Measurements from ENCODE around the gene RIPK1. TPM values are rescaled to one million over a fixed set of nuclear protein-coding genes. Genes with fewer than 3 reads are reported as not detected.

Gene RIPK1
- total RNA-seq, 1 experiment from 2014 or later: 19.1 TPM

DNA sequence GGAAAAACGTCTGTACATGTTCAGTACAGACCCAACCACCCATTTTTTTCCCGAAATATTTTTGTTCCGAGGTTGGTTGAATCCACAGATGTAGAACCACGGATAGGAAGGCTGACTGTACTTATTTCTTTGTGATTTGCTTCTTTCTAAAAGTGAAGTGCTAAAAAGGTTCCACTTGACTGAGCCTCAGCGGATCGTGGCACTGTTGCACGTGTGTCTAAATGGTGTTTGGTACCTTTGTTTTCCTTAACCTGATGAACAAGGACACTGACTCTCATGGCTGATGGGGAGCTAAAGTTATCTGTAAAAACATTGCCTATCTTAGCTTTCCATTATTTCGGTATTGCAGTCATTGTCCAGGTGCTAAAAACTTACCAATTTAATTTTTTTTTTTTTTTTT is 56.4 kb downstream of the RIPK1 start:
- Histone ChIP-seq H3K9ac (ENCODE audit: low read length) (no peak overlapping the region), H2AFZ (ENCODE audit: low read depth, low read length, poor library complexity, severe bottlenecking) (no peak overlapping the region), H3K4me2 (ENCODE audit: low read length) (no peak overlapping the region), H3K27ac (ENCODE audit: low read depth, low read length) (no peak overlapping the region), H3K9me3 (ENCODE audit: control insufficient read depth in 1 of 2, insufficient read depth in 1 of 2, low read depth in 1 of 2, low read length in 2 of 2) (no peaks in the 10 kb centered on the region), H3K36me3 (ENCODE audit: control insufficient read depth in 1 of 2, insufficient read depth in 2 of 2, low read length in 2 of 2) (peaks cover 0 to 2% of the 10 kb centered on the region in 2 experiments; a peak in 1 of 4 replicates), H3K27me3 (ENCODE audit: insufficient read depth, low read length) (no peaks in the 10 kb centered on the region), H3K4me1 (ENCODE audit: control insufficient read depth in 1 of 2, insufficient read depth in 2 of 2, low read length in 2 of 2) (peaks cover 5 to 11% of the 10 kb centered on the region in 2 experiments; a peak in 3 of 4 replicates), H4K20me1 (ENCODE audit: insufficient read depth) (no peaks in the 10 kb centered on the region), H3K79me2 (ENCODE audit: insufficient read depth, low read length) (0 out of 2 replicates have a peak, but pooled peaks cover under 1% of the 10 kb centered on the region), H3K4me3 (replicated peaks in 1 of 2; ENCODE audit: low read depth in 1 of 2, low read length in 2 of 2) (no peak overlapping the region), H3K9me2 (ENCODE audit: insufficient read depth) (no peaks in the 10 kb centered on the region)
- RAD21 ChIA-PET (ENCODE audit: low non-redundant PET in 1 of 2, low total read pairs in 2 of 2, uncharacterized antibody in 2 of 2, unreplicated experiment in 2 of 2): no interaction called here
- no peak for ATAC-seq
- DNase-seq (ENCODE audit: low read depth, low spot score): no peak
- CTCF ChIA-PET: interaction anchor here (0.8 to 1.2 kb wide), 2 partner anchors 71 to 128 kb away, joined by 3 read pairs; no protein-coding TSS in a partner anchor
- POLR2A ChIA-PET: interaction anchor here (0.6 to 1.2 kb wide), 2 partner anchors 33 to 125 kb away, joined by 3 read pairs; partner anchors contain the start of gene TUBB2A
- no TSS peak for BruUV-seq (replicated peaks)
- intact Hi-C loops (cut with micrococcal nuclease): loop anchor here (10.0 kb wide), 1 partner anchor 610 kb away; no protein-coding TSS in a partner anchor
- TF ChIP-seq, protein P1, sequence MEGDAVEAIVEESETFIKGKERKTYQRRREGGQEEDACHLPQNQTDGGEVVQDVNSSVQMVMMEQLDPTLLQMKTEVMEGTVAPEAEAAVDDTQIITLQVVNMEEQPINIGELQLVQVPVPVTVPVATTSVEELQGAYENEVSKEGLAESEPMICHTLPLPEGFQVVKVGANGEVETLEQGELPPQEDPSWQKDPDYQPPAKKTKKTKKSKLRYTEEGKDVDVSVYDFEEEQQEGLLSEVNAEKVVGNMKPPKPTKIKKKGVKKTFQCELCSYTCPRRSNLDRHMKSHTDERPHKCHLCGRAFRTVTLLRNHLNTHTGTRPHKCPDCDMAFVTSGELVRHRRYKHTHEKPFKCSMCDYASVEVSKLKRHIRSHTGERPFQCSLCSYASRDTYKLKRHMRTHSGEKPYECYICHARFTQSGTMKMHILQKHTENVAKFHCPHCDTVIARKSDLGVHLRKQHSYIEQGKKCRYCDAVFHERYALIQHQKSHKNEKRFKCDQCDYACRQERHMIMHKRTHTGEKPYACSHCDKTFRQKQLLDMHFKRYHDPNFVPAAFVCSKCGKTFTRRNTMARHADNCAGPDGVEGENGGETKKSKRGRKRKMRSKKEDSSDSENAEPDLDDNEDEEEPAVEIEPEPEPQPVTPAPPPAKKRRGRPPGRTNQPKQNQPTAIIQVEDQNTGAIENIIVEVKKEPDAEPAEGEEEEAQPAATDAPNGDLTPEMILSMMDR (IDR thresholded peaks at IDR 0.05 in 2 of 3, conservative IDR thresholded peaks at IDR 0.05 in 1 of 3; ENCODE audit: borderline replicate concordance in 1 of 3, insufficient read depth in 1 of 3, low read depth in 2 of 3, low read length in 2 of 3): no peak
- no peak for TF ChIP-seq RAD21 (IDR thresholded peaks at IDR 0.05; ENCODE audit: low read depth)
- no peak for TF ChIP-seq POLR2A (IDR thresholded peaks at IDR 0.05; ENCODE audit: borderline replicate concordance, extremely low read depth, insufficient read depth, insufficient read length)
- no peak for TF ChIP-seq SIN3A (IDR thresholded peaks at IDR 0.05; ENCODE audit: low read depth)
- TF ChIP-seq CEBPB (IDR thresholded peaks at IDR 0.05; ENCODE audit: low read depth): no peak

DNA sequence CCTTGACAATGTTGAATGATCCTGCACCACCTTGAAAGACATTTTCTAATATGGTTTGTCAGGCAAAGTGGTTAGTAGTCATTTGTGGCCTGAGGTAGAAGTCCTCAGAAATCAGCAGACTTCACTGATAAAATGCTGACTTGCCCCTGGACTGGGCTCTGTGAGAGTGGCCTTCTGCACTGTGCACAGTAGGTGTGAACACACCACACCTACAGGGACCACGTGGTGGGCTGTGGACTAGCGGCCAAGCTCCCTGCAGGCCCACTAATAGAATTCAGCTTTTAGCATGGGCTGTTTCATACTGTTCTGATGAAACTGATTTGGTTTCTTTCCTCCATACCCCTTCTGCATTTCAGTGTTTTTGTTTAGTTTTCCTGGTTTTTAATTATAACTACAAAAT is 57.5 kb downstream of the RIPK1 start:
- Histone ChIP-seq H3K4me2 (ENCODE audit: low read length) (no peak overlapping the region), H4K20me1 (ENCODE audit: insufficient read depth) (no peaks in the 10 kb centered on the region), H3K4me1 (ENCODE audit: control insufficient read depth in 1 of 2, insufficient read depth in 2 of 2, low read length in 2 of 2) (peaks cover 0 to 3% of the 10 kb centered on the region in 2 experiments; a peak in 2 of 4 replicates), H3K27me3 (ENCODE audit: insufficient read depth, low read length) (no peaks in the 10 kb centered on the region), H2AFZ (ENCODE audit: low read depth, low read length, poor library complexity, severe bottlenecking) (no peak overlapping the region), H3K4me3 (replicated peaks in 1 of 2; ENCODE audit: low read depth in 1 of 2, low read length in 2 of 2) (no peak overlapping the region), H3K9me2 (ENCODE audit: insufficient read depth) (no peaks in the 10 kb centered on the region), H3K79me2 (ENCODE audit: insufficient read depth, low read length) (no peaks in the 10 kb centered on the region), H3K27ac (ENCODE audit: low read depth, low read length) (no peak overlapping the region), H3K9me3 (ENCODE audit: control insufficient read depth in 1 of 2, insufficient read depth in 1 of 2, low read depth in 1 of 2, low read length in 2 of 2) (no peaks in the 10 kb centered on the region), H3K9ac (ENCODE audit: low read length) (no peak overlapping the region), H3K36me3 (ENCODE audit: control insufficient read depth in 1 of 2, insufficient read depth in 2 of 2, low read length in 2 of 2) (peaks cover 0 to 2% of the 10 kb centered on the region in 2 experiments; a peak in 1 of 4 replicates)
- no TSS peak for BruUV-seq (replicated peaks)
- intact Hi-C loops (cut with micrococcal nuclease): loop anchor here (1.0 to 10.0 kb wide), 7 partner anchors 70 to 609 kb away; partner anchors contain the start of gene PSMG4
- TF ChIP-seq ZNF274 (IDR thresholded peaks at IDR 0.05; ENCODE audit: low read depth, low read length) (no peak), POLR2AphosphoS5 (IDR thresholded peaks at IDR 0.05; ENCODE audit: low read depth, low read length) (no peak), JUND (IDR thresholded peaks at IDR 0.05) (no peak)
- TF ChIP-seq, protein P1 (IDR thresholded peaks at IDR 0.05 in 2 of 3, conservative IDR thresholded peaks at IDR 0.05 in 1 of 3; ENCODE audit: borderline replicate concordance in 1 of 3, insufficient read depth in 1 of 3, low read depth in 2 of 3, low read length in 2 of 3): no peak
- POLR2A ChIA-PET: interaction anchor here (1.7 kb wide), 1 partner anchor 126 kb away, joined by 4 read pairs; no protein-coding TSS in a partner anchor
- CTCF ChIA-PET: interaction anchor here (0.6 to 1.0 kb wide), 4 partner anchors 24 to 126 kb away, joined by 3 to 16 read pairs (median 4); partner anchors contain the start of gene TUBB2A
- no peak for DNase-seq (ENCODE audit: low read depth, low spot score)
- no peak for ATAC-seq
- RAD21 ChIA-PET (ENCODE audit: low non-redundant PET in 1 of 2, low total read pairs in 2 of 2, uncharacterized antibody in 2 of 2, unreplicated experiment in 2 of 2): interaction anchor here in 1 of 2 experiments (0.9 kb wide), 1 partner anchor 126 kb away, joined by 3 read pairs; no protein-coding TSS in a partner anchor

All from HCT116 (cell line).